Left cardiac atrium (tissue), 4 donors: ENCODE measurements around the gene ZDHHC14. TPM values are rescaled to one million over a fixed set of nuclear protein-coding genes. Genes with fewer than 3 reads are reported as not detected.
A peak's percentile ranks its signal among the peaks of the same experiment; 100 is the strongest.
"Not testable (repeated sequence)": the region's sequence is repeated elsewhere in the genome, so short reads cannot be mapped to it uniquely, and the experiment has no call there.

Experiments used
- ATAC-seq, 2 donors: fragments of 200-7000 bp; cut with Tn5 transposase; one replicate each; pipeline ENCODE4 v1.9.1; 2020; ENCODE audit warnings: mild to moderate bottlenecking in 2 of 2, moderate library complexity in 2 of 2
- DNase-seq: peaks from one replicate; pipeline ENCODE4 v3.0.0-alpha.2; 2020
- intact Hi-C, 2 donors: fragments of 100-400 bp; cut with DNase I; formaldehyde crosslinking; loops; one replicate each; pipeline versions ENCODE4 v1.14.1 to v1.15.1; 2022 to 2023
- long read RNA-seq: library from polyadenylated mRNA; unstranded; transcript quantifications from one replicate; pipeline ENCODE4 v2.0.0, GENCODE V29; 2021
- total RNA-seq, 2 donors: library from RNA; stranded (reverse); fragmentation: NEBNext Ultra II Directional; extraction: Animal tissue kit (Norgen Biotek cat#: 25700); gene quantifications; one replicate each; pipeline ENCODE4 v1.2.1, GENCODE V29; 2021
- donor health status: DM: no; HTN: yes; CAD: no.
- donor health status: DM: no; HTN: yes; CAD: no; lungs with severe emphysema.
- donor health status: DM: yes; HTN: yes; CAD: no.
- donor health status: Dilated cardiomyopathy.

The ZDHHC14 gene
- 10 to 100 TPM; 12.1 to 12.3 TPM for total RNA-seq
- long read RNA-seq, full-length matches to known transcripts = 4 of 16 reads
- long read RNA-seq, partial matches to known transcripts = 12 of 16 reads
- long read RNA-seq, other reads (novel, unspliced or antisense) = 0 of 16 reads

DNA sequence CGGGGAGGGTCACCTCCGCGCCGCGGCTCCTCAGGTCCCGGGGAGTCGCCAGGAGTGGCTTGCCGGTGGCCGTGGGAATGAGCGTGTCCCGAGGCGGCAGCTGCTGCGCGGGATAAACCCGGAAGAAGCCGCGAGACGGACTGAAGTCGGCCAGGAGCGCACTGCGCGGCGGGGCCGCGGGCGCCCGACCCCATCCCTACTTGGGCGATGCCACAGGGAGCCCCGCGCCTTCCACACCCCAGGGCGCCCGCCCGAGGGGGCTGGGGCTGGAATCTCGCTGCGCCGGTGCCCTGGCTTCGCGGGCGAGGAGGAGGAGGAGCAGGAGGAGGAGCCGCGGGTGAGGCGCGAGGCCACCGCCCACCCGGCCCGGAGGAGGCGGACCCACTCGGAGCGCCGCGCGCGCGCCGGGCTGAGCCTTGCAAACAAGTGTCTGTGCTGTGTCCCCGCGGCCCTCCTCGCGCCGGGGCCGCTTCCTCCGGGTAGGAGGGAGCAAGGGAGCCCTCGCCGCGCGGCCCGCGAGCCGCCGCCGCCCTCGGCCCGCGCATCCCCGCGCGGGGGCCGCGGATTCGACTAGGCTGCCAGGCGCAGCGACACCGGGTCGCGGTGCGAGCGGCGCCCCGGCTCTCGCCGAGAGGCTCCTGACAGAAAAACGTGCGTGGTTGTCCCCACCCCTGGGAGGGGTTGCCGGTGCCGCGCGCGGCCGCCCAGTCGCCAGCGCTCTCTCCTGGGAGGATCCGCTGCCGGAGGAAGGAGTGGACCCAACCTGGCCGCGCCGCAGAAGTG is at the start of gene ZDHHC14:
ZDHHC14 (plus strand) TSS at position 412 of the 783 bp plus-strand sequence.
- ATAC-seq = peak; percentile 94
- intact Hi-C loops = loop anchor here in 1 of 2 donors (2.0 to 10.0 kb wide), 4 partner anchors 58 to 286 kb away; partner anchors contain the start of gene TMEM242
- DNase-seq = peak; percentile 94

DNA sequence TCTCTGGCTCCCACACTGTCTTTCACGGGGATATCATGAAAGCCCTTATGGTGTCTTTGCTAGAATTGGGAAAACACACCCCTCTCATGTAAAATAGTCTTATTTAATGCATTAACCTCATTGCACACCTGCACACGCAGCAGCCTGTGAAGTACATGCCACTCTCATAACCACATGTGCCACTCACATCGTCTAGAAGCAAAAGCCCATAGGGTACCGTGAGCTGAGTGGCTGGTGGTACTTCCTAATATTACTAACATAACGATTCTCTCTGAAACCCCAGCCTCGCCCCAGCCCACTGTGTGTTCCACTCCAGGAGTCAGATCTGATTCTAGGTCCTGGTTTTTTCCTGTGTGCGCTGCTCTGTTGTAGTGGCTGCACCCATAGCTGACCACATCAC is 48.2 kb upstream of the ZDHHC14 start:
- no peak for DNase-seq
- no peak for ATAC-seq
- intact Hi-C loops = no loop called here

GRCh38 chr6:157333537-157333936 is 47.5 kb upstream of the ZDHHC14 start:
- no peak for DNase-seq
- no peak for ATAC-seq
- intact Hi-C loops = no loop called here

DNA sequence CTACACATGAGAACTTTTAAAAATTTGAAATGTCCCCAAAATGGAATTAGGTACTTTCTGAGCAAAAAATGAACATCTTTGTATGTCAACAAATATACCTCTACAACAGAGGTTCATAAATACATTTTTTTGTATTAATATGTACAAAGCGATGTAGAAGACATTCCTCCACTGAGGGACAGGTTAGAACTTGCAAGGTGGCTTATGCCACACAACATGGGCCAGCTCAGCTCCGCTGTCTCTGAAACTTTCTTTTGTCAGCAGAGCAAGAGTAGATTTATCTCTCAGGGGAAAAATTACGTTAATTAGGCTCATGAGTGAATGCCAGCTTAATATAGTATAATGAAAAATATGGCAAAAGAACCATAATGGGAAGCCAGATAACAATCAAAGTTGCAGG is 47.0 kb upstream of the ZDHHC14 start:
- no peak for DNase-seq
- intact Hi-C loops = no loop called here
- no peak for ATAC-seq

GRCh38 chr6:157335829-157336228 is 45.2 kb upstream of the ZDHHC14 start:
- DNase-seq = no peak
- intact Hi-C loops = no loop called here
- ATAC-seq = peak; percentile 27 to 84

DNA sequence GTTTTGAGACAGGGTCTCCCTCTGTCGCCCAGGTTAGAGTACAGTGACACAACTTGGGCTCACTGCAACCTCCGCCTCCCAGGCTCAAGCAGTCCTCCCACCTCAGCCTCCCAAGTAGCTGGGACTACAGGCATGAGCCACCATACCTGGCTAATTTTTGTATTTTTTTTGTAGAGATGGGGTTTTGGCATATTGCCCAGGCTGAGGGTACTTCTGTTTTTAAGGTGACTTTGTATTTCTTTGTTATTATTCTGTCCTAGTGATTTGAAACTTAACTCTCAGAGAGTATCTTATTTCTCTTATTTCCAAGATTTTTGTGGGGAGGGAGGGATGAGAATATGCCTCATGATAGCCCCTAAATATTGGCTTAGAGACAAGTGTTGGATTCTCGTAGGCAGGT is 43.7 kb upstream of the ZDHHC14 start:
- ATAC-seq, DNase-seq, intact Hi-C loops: not testable (repeated sequence)

GRCh38 chr6:157337751-157338150 is 43.2 kb upstream of the ZDHHC14 start:
- intact Hi-C loops = no loop called here
- DNase-seq (no peak), ATAC-seq (no peak)

DNA sequence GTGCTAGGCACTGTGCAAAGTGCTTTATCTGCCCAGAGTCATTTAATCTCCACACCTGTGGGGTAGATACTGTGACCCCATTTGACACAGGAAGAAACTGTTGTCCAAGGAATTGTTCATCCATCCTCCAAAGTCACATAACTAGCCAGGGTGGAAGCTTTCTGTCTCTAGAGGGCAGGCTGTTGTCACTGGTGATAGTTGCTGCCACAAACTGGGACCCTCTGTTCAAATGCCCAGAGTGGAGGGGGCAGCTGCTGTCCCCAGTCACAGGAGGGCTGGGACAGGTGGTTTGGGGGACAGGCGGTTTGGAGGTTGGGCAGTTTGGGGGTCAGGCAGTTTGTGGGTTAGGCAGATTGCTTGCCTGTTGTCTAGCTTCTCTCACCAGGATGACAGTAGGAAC is 41.6 kb upstream of the ZDHHC14 start:
- intact Hi-C loops = no loop called here
- DNase-seq (no peak), ATAC-seq (no peak)

DNA sequence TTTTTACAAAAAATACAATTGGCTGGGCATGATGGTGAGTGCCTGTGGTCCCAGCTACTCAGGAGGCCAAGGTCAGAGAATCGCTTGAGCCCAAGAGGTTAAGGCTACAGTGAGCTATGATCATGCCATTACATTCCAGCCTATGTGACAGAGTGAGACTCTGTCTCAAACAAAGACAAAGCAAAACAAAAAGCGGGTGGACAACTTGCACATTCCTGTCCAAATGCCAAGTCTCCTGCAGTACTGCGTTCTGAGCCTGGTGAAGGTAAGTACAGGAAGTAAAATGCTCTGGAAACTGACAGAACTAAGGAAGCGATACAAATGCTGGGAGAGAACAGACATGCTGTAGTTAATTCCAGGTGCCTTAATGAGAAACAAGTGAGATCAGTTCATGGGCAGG is 37.3 kb upstream of the ZDHHC14 start:
- intact Hi-C loops = no loop called here
- DNase-seq (no peak), ATAC-seq (no peak)

GRCh38 chr6:157346373-157346772 is 34.6 kb upstream of the ZDHHC14 start:
- intact Hi-C loops = no loop called here
- ATAC-seq = no peak
- DNase-seq = no peak

DNA sequence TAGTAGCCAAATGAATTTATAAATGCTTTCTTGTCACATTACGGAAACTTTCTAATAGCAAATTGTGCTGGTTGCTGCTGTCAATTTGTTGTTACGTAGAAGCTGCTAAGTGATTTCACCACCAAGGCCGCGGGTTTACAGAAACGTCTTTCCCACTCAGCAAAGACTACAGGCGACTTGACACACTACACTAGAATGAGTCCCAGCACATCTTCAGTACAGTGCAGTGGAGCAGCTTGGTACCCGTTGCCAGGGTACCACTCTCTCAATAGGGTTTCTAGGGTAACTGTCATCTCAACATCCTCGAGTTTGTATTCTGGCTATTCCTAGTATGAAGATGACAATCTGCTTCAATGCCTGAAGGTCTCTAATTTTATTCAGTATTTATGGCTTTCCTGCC is 22.7 kb upstream of the ZDHHC14 start:
- intact Hi-C loops = no loop called here
- DNase-seq = no peak
- ATAC-seq = no peak

GRCh38 chr6:157361886-157362285 is 19.1 kb upstream of the ZDHHC14 start:
- intact Hi-C loops = no loop called here
- no peak for ATAC-seq
- no peak for DNase-seq

- intact Hi-C loops = no loop called here
- DNase-seq (no peak), ATAC-seq (no peak)
Measured at GRCh38 chr6:157364705-157365104, 16.3 kb upstream of the ZDHHC14 start.

DNA sequence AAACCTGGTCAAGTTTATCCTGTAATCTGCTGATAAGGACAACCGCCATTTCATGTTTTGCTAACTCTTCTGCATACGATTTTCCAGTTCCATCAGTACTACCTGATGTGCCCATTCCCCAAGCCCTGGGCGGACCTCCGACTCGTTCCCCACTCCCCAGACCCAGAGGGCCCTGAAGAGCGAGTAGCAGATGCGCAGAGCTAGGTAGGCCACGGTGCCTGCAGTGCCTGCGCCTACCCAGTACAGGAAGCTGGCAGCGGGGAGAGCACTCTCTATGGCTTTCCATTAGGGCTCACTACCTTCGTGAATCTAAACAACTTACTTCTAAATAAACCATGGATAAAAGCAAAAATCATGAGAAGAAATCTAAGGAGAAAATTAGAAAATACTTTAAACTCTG is 14.3 kb upstream of the ZDHHC14 start:
- intact Hi-C loops = no loop called here
- ATAC-seq (no peak), DNase-seq (no peak)

DNA sequence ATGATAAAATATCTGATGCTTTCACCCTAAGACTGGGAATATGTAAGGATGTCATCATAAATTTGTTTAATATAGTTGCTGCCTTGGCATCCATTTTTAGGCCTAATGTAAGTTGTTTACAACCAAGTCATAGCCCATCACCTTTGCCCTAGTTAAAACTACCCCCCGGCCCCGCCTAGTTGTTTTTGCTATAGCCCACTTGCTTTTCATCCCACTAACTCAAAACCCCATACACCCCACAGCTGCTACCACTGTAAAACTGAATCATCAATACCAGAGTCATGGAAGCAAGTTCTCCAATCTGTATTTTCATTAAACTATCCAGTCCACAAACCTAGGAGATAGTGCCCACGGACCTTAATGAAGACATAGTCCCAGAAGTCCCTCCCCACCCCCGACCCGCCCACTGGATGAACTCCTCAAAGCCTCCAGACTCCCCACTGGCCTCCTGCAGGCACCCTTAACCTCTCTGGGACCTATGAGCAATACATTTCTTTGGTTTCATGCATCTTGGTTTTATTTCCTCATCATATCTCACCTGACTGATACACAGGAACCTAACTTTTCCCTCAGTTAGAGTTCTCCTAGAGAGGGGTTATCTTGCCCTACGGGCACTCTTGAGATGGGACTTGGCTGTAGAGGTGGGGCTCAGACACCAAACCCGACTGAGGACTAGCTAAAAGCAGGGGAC is 12.5 kb upstream of the ZDHHC14 start:
- ATAC-seq = no peak
- intact Hi-C loops = no loop called here
- no peak for DNase-seq

GRCh38 chr6:157370755-157371154 is 10.2 kb upstream of the ZDHHC14 start:
- no peak for DNase-seq
- intact Hi-C loops = loop anchor here in 1 of 2 donors (10.0 kb wide), 1 partner anchor 56 kb away; no protein-coding TSS in a partner anchor
- no peak for ATAC-seq

- intact Hi-C loops = loop anchor here in 1 of 2 donors (10.0 kb wide), 1 partner anchor 58 kb away; no protein-coding TSS in a partner anchor
- ATAC-seq (no peak), DNase-seq (no peak)
Measured at GRCh38 chr6:157372501-157373280, 8.3 kb upstream of the ZDHHC14 start.

DNA sequence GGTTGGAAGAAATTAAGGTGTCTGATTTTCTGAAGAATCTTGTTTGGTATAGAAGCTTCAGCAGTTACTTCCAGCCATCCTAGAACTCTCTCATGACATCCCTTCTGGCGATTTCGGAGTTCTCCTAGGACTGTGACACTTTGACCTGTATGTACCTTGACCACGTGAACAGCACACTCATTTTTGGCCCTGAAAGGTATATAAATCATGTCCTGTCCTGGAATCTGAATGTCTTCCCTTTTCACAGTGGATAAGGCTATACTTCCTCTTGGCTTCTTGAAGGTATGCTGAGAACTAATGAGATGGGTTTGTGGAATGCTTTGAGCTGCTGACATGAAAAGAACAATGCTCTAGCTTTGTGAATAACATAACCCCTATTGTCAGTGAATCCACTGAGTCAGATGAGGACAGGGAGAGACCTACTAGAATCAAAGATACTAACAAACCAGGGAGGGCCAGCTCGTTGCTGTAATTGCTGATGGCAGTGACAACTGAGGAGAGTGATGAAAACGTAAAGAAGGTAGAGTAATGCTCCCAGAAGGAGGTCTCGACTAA is 6.0 kb upstream of the ZDHHC14 start:
- intact Hi-C loops = loop anchor here in 1 of 2 donors (10.0 kb wide), 1 partner anchor 60 kb away; no protein-coding TSS in a partner anchor
- no peak for DNase-seq

GRCh38 chr6:157376241-157376640 is 4.7 kb upstream of the ZDHHC14 start:
- ATAC-seq = no peak
- no peak for DNase-seq
- intact Hi-C loops = loop anchor here in 1 of 2 donors (10.0 kb wide), 1 partner anchor 61 kb away; no protein-coding TSS in a partner anchor

More for the DNA sequence above, 6.0 kb upstream of the ZDHHC14 start:
- ATAC-seq = no peak
